ENCODE data around the gene NXPE1. TPM values are rescaled to one million over a fixed set of nuclear protein-coding genes. Genes with fewer than 3 reads are reported as not detected.

Gene NXPE1
- polyA plus RNA-seq, 1 of the 3 experiments (the other 2 are of a cell fraction): not detected

- Histone ChIP-seq H2AFZ (ENCODE audit: low read depth) (no peak overlapping the region), H3K4me2 (no peak overlapping the region), H3K79me2 (ENCODE audit: insufficient read depth) (no peaks in the 10 kb centered on the region), H3K4me1 (ENCODE audit: control insufficient read depth in 1 of 2, insufficient read depth in 2 of 2, low read depth in 1 of 2, low read length in 1 of 2) (no peaks in the 10 kb centered on the region), H4K20me1 (ENCODE audit: insufficient read depth) (no peaks in the 10 kb centered on the region), H3K9me3 (no peaks in the 10 kb centered on the region), H3K4me3 (ENCODE audit: low read depth in 2 of 2, low read length in 1 of 2) (no peak overlapping the region), H3K9me2 (no peaks in the 10 kb centered on the region), H3F3A (replicated peaks; ENCODE audit: insufficient read depth) (no peaks in the 10 kb centered on the region), H3K36me3 (replicated peaks in 1 of 2; ENCODE audit: control insufficient read depth in 1 of 2, insufficient read depth in 2 of 2, low read length in 1 of 2) (no peaks in the 10 kb centered on the region), H3K27me3 (ENCODE audit: insufficient read depth) (no peaks in the 10 kb centered on the region; the same call in 1 of the 2 replicates), H3K9ac (no peak overlapping the region), H3K27ac (ENCODE audit: low read depth in 2 of 2, low read length in 1 of 2) (no peak overlapping the region)
- WGBS (ENCODE audit: low lambda C conversion rate): 62% methylated on average over 2 of the region's 2 CpGs
- TF ChIP-seq RCOR1 (IDR thresholded peaks at IDR 0.05; ENCODE audit: low read length): no peak
- TF ChIP-seq MXI1 (IDR thresholded peaks at IDR 0.05; ENCODE audit: low read depth, low read length): no peak
- TF ChIP-seq TCF12 (IDR thresholded peaks at IDR 0.05): no peak
- TF ChIP-seq NFIC (IDR thresholded peaks at IDR 0.05; ENCODE audit: borderline replicate concordance): no peak
- TF ChIP-seq GABPA (IDR thresholded peaks at IDR 0.05; ENCODE audit: low read depth): no peak
- TF ChIP-seq, protein P1, sequence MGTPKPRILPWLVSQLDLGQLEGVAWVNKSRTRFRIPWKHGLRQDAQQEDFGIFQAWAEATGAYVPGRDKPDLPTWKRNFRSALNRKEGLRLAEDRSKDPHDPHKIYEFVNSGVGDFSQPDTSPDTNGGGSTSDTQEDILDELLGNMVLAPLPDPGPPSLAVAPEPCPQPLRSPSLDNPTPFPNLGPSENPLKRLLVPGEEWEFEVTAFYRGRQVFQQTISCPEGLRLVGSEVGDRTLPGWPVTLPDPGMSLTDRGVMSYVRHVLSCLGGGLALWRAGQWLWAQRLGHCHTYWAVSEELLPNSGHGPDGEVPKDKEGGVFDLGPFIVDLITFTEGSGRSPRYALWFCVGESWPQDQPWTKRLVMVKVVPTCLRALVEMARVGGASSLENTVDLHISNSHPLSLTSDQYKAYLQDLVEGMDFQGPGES (IDR thresholded peaks at IDR 0.05; ENCODE audit: low read depth, low read length): no peak
- no peak for TF ChIP-seq CHD2 (IDR thresholded peaks at IDR 0.05; ENCODE audit: low read length, partially characterized antibody)
- TF ChIP-seq USF1 (IDR thresholded peaks at IDR 0.05; ENCODE audit: borderline replicate concordance, low read depth): no peak
- no peak for TF ChIP-seq ZBTB33 (IDR thresholded peaks at IDR 0.05; ENCODE audit: borderline replicate concordance, low read depth)
- no peak for DNase-seq
- POLR2A ChIA-PET: no interaction called here
- CTCF ChIA-PET: no interaction called here
These were observed 48.1 kb downstream of the NXPE1 start for GRCh38 chr11:114511538-114511937.

- Histone ChIP-seq H3K4me2 (no peak overlapping the region), H4K20me1 (ENCODE audit: insufficient read depth) (no peaks in the 10 kb centered on the region), H3K4me1 (ENCODE audit: control insufficient read depth in 1 of 2, insufficient read depth in 2 of 2, low read depth in 1 of 2, low read length in 1 of 2) (no peaks in the 10 kb centered on the region), H3K9ac (no peak overlapping the region), H2AFZ (ENCODE audit: low read depth) (no peak overlapping the region), H3K4me3 (ENCODE audit: low read depth in 2 of 2, low read length in 1 of 2) (no peak overlapping the region), H3K9me2 (no peaks in the 10 kb centered on the region), H3K27ac (ENCODE audit: low read depth in 2 of 2, low read length in 1 of 2) (no peak overlapping the region), H3F3A (replicated peaks; ENCODE audit: insufficient read depth) (no peaks in the 10 kb centered on the region), H3K79me2 (ENCODE audit: insufficient read depth) (no peaks in the 10 kb centered on the region), H3K27me3 (ENCODE audit: insufficient read depth) (no peaks in the 10 kb centered on the region; the same call in 1 of the 2 replicates), H3K9me3 (no peaks in the 10 kb centered on the region), H3K36me3 (replicated peaks in 1 of 2; ENCODE audit: control insufficient read depth in 1 of 2, insufficient read depth in 2 of 2, low read length in 1 of 2) (no peaks in the 10 kb centered on the region)
- DNase-seq: no peak
- CTCF ChIA-PET: no interaction called here
- POLR2A ChIA-PET: no interaction called here
- 62% methylated on average over 7 of the region's 7 CpGs for WGBS (ENCODE audit: low lambda C conversion rate)
- TF ChIP-seq FOXM1 (IDR thresholded peaks at IDR 0.05; ENCODE audit: low read depth) (no peak), RXRA (IDR thresholded peaks at IDR 0.05; ENCODE audit: borderline replicate concordance, low read depth) (no peak), NRF1 (IDR thresholded peaks at IDR 0.05; ENCODE audit: low read depth, low read length) (no peak), PBX3 (IDR thresholded peaks at IDR 0.05) (no peak), MXI1 (IDR thresholded peaks at IDR 0.05; ENCODE audit: low read depth, low read length) (no peak), USF1 (IDR thresholded peaks at IDR 0.05; ENCODE audit: borderline replicate concordance, low read depth) (no peak), RCOR1 (IDR thresholded peaks at IDR 0.05; ENCODE audit: low read length) (no peak), GABPA (IDR thresholded peaks at IDR 0.05; ENCODE audit: low read depth) (no peak), FOSL2 (IDR thresholded peaks at IDR 0.05; ENCODE audit: borderline replicate concordance, low read depth) (no peak), RAD21 (IDR thresholded peaks at IDR 0.05; ENCODE audit: low read length) (no peak)
- TF ChIP-seq, protein P2, sequence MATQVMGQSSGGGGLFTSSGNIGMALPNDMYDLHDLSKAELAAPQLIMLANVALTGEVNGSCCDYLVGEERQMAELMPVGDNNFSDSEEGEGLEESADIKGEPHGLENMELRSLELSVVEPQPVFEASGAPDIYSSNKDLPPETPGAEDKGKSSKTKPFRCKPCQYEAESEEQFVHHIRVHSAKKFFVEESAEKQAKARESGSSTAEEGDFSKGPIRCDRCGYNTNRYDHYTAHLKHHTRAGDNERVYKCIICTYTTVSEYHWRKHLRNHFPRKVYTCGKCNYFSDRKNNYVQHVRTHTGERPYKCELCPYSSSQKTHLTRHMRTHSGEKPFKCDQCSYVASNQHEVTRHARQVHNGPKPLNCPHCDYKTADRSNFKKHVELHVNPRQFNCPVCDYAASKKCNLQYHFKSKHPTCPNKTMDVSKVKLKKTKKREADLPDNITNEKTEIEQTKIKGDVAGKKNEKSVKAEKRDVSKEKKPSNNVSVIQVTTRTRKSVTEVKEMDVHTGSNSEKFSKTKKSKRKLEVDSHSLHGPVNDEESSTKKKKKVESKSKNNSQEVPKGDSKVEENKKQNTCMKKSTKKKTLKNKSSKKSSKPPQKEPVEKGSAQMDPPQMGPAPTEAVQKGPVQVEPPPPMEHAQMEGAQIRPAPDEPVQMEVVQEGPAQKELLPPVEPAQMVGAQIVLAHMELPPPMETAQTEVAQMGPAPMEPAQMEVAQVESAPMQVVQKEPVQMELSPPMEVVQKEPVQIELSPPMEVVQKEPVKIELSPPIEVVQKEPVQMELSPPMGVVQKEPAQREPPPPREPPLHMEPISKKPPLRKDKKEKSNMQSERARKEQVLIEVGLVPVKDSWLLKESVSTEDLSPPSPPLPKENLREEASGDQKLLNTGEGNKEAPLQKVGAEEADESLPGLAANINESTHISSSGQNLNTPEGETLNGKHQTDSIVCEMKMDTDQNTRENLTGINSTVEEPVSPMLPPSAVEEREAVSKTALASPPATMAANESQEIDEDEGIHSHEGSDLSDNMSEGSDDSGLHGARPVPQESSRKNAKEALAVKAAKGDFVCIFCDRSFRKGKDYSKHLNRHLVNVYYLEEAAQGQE (IDR thresholded peaks at IDR 0.05; ENCODE audit: low read depth, low read length): no peak
- TF ChIP-seq, protein P1 (IDR thresholded peaks at IDR 0.05; ENCODE audit: low read depth, low read length): no peak
These were observed 48.6 kb downstream of the NXPE1 start for GRCh38 chr11:114511079-114511478.
